Mucosa of descending colon (tissue), 3 donors: ENCODE results near the gene KRTAP10-2. TPM values are rescaled to one million over a fixed set of nuclear protein-coding genes. Genes with fewer than 3 reads are reported as not detected.
"Not testable (repeated sequence)": the region's sequence is repeated elsewhere in the genome, so short reads cannot be mapped to it uniquely, and the experiment has no call there.

Experiments used
- ATAC-seq: fragments of 200-7000 bp; cut with Tn5 transposase; one replicate; pipeline ENCODE4 v1.9.1; 2020; ENCODE audit warnings: mild to moderate bottlenecking, moderate library complexity
- DNase-seq, 3 donors: peaks; one replicate each; pipeline ENCODE4 v3.0.0-alpha.2; 2020
- H3K36me3 ChIP-seq: fragments of 200-600 bp; one replicate; pipeline ENCODE4 v1.8.0; 2021; ENCODE audit warnings: low read depth, mild to moderate bottlenecking
- H3K4me1 ChIP-seq: fragments of 200-600 bp; one replicate; pipeline ENCODE4 v1.8.0; 2021; ENCODE audit warnings: low read depth, mild to moderate bottlenecking
- H3K4me3 ChIP-seq: fragments of 200-600 bp; one replicate; pipeline ENCODE4 v1.8.0; 2021; ENCODE audit warnings: mild to moderate bottlenecking
- H3K9me3 ChIP-seq: fragments of 200-600 bp; one replicate; pipeline ENCODE4 v1.8.0; 2021; ENCODE audit warnings: mild to moderate bottlenecking
- CTCF ChIP-seq: fragments of 200-600 bp; IDR thresholded peaks from one replicate; pipeline ENCODE4 v1.8.0; 2022; ENCODE audit warnings: antibody characterized with exemption, mild to moderate bottlenecking
- intact Hi-C, 2 donors: fragments of 100-400 bp; cut with DNase I in 1 of 2; cut with micrococcal nuclease in 1 of 2; formaldehyde crosslinking; loops; one replicate each; pipeline versions ENCODE4 v1.11.0 to v1.11.1; 2022; cut with DNase I, micrococcal nuclease
- total RNA-seq, 3 donors: library from RNA; stranded (reverse); fragmentation: NEBNext Ultra II Directional in 2 of 3; extraction: Animal tissue kit (Norgen Biotek cat#: 25700) in 2 of 3; gene quantifications; one replicate each; pipeline versions ENCODE4 v1.2.1 to v1.2.4, GENCODE V29; 2021 to 2023
- donor health status: DM: no; HTN: no; CAD: no; lungs with moderate emphysema.
- donor health status: DM: no; HTN: no; CAD: no.
- donor health status: DM: no; HTN: yes; CAD: no.

KRTAP10-2 gene
- total RNA-seq, 3 donors from 2014 or later = not detected

DNA sequence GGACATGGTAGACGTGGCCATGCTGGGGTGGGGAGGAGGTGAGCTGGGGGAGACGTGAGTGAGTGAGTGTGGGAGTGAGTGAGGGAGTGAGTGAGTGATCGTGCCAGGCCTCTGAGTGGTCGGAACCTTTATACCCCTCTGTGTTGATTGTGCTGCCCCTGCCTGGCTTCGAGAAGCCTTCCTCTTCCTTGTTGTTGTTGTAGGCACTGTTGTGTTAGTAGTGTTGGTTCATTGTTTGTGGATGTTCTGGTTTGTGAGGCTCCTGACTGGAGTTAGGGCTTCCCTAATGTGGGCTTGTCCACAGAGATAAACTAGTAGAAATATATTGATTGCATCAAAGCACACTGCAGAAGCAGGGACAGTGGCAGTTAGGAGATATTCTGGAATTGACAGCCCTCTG is 7.4 kb upstream of the KRTAP10-2 start, which contains the start of gene KRTAP10-3:
Gene KRTAP10-3 (minus strand): TSS at position 101 of the 400 bp plus-strand sequence. CDS start 80 bp downstream, at position 21.
- Histone ChIP-seq H3K36me3 (no peaks in the 10 kb centered on the region), H3K4me3 (no peak within 1 kb of the TSS), H3K4me1 (no peaks in the 10 kb centered on the region), H3K9me3 (no peaks in the 10 kb centered on the region)
- intact Hi-C loops = no loop called here
- no peak for TF ChIP-seq CTCF
- DNase-seq (no peak), ATAC-seq (no peak)

DNA sequence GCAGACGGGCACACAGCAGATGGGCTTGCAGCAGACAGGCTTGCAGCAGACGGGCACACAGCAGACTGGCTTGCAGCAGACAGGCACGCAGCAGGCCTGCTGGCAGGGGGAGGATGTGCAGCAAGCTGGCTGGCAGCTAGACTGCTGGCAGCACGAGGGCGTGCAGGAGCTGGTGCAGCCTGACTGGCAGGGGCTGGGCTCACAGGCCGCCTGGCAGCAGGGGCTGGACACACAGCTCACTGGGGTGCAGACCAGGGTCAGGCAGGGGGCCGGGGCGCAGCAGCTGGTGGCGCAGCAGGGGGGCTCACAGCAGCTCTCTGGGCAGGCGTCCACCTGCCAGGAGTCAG is 7.0 kb upstream of the KRTAP10-2 start:
- H3K9me3 ChIP-seq, DNase-seq, intact Hi-C loops, ATAC-seq, H3K4me1 ChIP-seq, H3K36me3 ChIP-seq, H3K4me3 ChIP-seq: not testable (repeated sequence)

GRCh38 chr21:44557491-44558328 is 6.4 kb upstream of the KRTAP10-2 start:
- no peak for DNase-seq
- Histone ChIP-seq H3K36me3 (no peaks in the 10 kb centered on the region), H3K9me3 (no peaks in the 10 kb centered on the region), H3K4me3 (no peak overlapping the region), H3K4me1 (no peaks in the 10 kb centered on the region)
- ATAC-seq = no peak
- no peak for TF ChIP-seq CTCF
- intact Hi-C loops = no loop called here

DNA sequence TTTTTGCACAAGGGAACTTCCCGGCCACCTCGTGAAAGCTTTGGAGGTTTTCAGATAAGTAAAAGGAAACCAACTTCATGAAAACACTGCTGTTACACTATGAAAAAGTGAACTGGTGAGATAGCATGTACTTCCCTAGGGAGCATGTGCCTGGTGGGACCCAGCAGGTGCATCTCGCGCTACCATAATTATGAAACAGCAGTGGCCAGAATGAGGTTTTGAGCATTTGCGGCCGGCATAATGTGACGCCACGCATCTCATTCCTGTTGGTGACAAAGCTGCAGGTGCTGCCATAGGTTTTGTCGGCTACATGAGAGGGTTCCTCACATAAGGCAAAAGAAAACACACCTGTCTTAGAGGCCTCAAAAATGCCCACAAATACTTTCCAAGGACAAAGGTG is 5.6 kb upstream of the KRTAP10-2 start:
- no peak for ATAC-seq

DNA sequence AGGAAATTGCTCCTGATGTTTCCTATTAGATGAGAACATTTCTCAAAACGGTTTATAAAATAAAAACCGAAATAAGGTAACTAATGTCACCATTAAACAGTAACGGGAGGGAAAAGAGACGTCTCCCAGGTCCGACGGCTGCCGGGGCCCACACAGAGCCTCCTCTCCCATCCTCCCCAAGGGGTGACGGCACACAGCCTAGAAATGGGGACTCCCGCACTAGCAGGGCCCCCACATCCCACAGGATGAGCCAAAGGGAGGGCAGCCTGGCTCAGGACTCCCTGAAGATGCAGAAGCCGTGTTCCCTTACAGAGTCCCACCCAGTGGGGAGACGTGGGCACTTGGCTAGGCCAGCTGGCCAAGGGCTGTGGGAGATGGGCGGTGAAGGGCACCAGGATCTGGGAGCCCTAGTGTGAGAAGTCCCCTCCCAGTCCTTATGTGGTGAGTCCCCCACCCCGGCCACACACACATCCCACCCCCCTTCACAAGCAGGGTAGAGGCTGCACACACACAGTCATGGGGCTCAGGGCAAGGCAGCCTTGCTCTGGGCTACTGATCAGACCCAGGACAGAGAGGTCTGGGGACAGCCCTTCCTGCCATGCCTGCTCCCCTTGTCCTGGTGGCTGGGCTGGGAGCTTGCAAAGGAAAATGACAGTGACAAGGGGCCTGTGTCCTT is 4.0 kb upstream of the KRTAP10-2 start:
- Histone ChIP-seq H3K4me1 (no peaks in the 10 kb centered on the region), H3K36me3 (no peaks in the 10 kb centered on the region), H3K4me3 (no peak overlapping the region), H3K9me3 (no peaks in the 10 kb centered on the region)
- intact Hi-C loops = no loop called here
- DNase-seq (no peak), ATAC-seq (no peak)
- TF ChIP-seq CTCF = no peak

More for the DNA sequence above, 5.6 kb upstream of the KRTAP10-2 start:
- no peak for TF ChIP-seq CTCF
- intact Hi-C loops = no loop called here
- Histone ChIP-seq H3K9me3 (no peaks in the 10 kb centered on the region), H3K4me1 (no peaks in the 10 kb centered on the region), H3K4me3 (no peak overlapping the region), H3K36me3 (no peaks in the 10 kb centered on the region)
- no peak for DNase-seq

DNA sequence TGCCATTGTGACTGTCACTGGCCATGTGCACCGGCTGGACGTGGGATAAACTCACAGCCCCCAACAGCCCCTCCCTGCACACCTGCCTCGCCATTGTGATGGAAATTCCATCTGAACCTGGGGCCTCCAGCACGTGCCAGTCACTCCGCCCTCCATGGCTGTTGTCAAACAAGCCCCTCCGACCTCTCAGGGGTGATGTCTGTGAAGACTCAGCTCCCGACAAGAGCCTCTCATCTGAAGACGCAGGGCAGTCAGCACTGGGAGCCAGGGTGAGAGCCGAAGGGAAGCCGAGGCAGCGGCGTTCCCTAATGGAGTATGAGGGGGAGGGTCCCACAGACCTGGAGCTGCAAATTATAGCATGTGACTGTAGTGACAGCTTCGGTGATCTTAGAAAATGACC is 1.4 kb upstream of the KRTAP10-2 start:
- no peak for TF ChIP-seq CTCF
- Histone ChIP-seq H3K4me1 (no peaks in the 10 kb centered on the region), H3K36me3 (no peaks in the 10 kb centered on the region), H3K9me3 (no peaks in the 10 kb centered on the region), H3K4me3 (no peak overlapping the region)
- ATAC-seq = no peak
- DNase-seq = no peak
- intact Hi-C loops = no loop called here
